GM19397 (cell line): ENCODE data around the gene TUBB3.
"Not testable (repeated sequence)": the region's sequence is repeated elsewhere in the genome, so short reads cannot be mapped to it uniquely, and the experiment has no call there.

ENCODE experiments used
- ATAC-seq: cut with Tn5 transposase; IDR thresholded peaks from one replicate; pipeline ENCODE4 v1.9.1; 2021; ENCODE audit warnings: mild to moderate bottlenecking, moderate library complexity; ENCODE audit not compliant: unreplicated experiment

TUBB3 gene

GRCh38 chr16:89922884-89923639 lies at the start of gene TUBB3:
TUBB3 (plus strand) TSS chr16:89923342; CDS start chr16:89923402, 60 bp downstream.
- no peak for ATAC-seq

- ATAC-seq, result peak; percentile 68
Measured at GRCh38 chr16:89873972-89874689, 49.0 kb upstream of the TUBB3 start.

- ATAC-seq, result not testable (repeated sequence)
Measured at GRCh38 chr16:89879123-89879522, 44.0 kb upstream of the TUBB3 start.

- no peak for ATAC-seq
Measured at GRCh38 chr16:89880477-89881367, 42.4 kb upstream of the TUBB3 start.

- no peak for ATAC-seq
Measured at GRCh38 chr16:89881368-89881730, 41.8 kb upstream of the TUBB3 start.

- ATAC-seq, result no peak
Measured at GRCh38 chr16:89883346-89884040, 39.6 kb upstream of the TUBB3 start.

GRCh38 chr16:89884041-89884421 lies 39.1 kb upstream of the TUBB3 start:
- ATAC-seq, result no peak

GRCh38 chr16:89887243-89887642 lies 35.9 kb upstream of the TUBB3 start:
- ATAC-seq, result no peak

- ATAC-seq, result no peak
Measured at GRCh38 chr16:89890200-89890599, 32.9 kb upstream of the TUBB3 start.

- ATAC-seq, result no peak
Measured at GRCh38 chr16:89890886-89891657, 32.1 kb upstream of the TUBB3 start.

GRCh38 chr16:89892055-89892630 lies 31.0 kb upstream of the TUBB3 start:
- no peak for ATAC-seq

- no peak for ATAC-seq
Measured at GRCh38 chr16:89892635-89893034, 30.5 kb upstream of the TUBB3 start.

- no peak for ATAC-seq
Measured at GRCh38 chr16:89893642-89894548, 29.2 kb upstream of the TUBB3 start.

- ATAC-seq, result no peak
Measured at GRCh38 chr16:89895482-89896250, 27.5 kb upstream of the TUBB3 start.

GRCh38 chr16:89897204-89897603 lies 25.9 kb upstream of the TUBB3 start:
- ATAC-seq, result no peak

GRCh38 chr16:89898201-89898967 lies 24.8 kb upstream of the TUBB3 start:
- ATAC-seq, result no peak

- ATAC-seq, result no peak
Measured at GRCh38 chr16:89899879-89900481, 23.2 kb upstream of the TUBB3 start.
